Measurements from ENCODE around the gene CPNE5.

CPNE5 gene

DNA sequence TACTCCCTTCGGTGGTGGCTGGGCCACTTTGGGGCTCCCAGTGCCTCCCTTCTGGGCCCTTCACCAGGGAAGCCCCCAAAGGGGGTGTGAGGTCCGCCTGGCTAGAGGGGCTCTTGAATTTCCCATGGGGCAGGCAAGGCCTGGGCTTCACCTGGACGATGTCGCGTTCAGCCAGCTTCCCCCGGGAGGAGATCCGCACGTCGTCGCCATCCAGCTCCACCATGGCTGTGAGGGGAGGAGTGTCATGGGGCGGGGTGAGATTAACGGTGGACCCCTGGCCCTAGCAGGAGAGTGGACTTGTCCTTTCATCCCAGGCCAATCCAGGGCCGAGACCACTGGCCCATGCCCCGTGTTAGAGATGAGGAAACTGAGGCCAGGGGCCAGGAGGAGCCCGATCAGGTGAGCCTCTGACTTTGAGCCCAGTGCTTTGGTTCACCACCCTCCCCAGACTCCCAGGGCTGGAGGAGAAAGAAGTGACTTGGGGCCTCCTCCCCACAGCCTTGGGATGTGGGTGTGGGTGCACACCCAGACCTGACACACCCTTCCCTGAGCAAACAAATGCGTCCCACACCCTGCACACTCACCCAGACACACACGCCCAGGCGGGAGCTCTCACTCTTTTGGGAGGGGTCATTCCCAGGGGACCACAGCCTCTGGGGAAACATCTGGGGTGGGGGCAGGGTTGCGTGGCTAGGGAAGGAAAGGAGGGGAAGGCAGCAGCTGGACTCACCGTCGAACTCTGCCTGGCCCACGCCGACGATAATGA is 95.5 kb downstream of the CPNE5 start:
- DNase-seq (ENCODE audit: low spot score): no peak

DNA sequence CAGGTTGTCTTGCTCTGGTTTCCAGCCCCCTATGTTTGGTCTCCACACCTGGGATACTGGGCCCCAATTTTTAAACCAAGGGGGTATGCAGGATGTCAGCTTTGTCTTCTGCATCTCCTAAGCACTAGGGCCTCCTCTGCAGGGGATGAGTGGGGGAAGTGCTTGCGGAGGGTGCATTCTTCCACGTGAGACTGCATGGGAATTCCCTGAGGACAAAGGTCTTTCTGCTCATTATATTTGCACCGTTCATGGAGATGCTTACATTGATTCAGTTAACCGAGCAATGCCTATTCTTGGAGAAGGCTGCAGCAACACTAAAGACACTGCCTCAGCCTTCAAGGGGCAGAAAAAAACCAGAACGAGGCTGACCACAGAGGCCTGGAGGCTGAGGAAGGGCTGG is 96.2 kb downstream of the CPNE5 start:
- DNase-seq (ENCODE audit: low spot score): no peak

DNA sequence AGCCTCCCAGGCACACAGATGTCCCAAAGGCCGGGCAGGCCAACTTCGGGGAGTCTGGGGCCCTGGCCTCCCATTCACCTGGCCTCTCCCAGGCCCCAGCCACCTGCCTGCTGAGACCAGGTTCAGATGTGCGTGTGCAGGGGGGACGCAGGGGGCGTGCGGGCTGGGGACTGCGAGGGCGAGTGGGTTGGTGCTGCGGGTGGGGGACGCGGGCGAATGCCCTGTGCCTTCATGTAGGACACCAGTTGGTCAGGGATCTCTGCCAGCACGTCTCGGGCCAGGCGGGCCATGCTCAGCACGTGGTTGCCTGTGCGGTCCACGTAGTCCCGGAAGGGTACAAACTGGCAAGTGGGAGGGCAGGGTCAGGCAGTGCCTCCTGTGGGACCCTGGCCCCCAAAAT is 97.1 kb downstream of the CPNE5 start:
- no peak for DNase-seq (ENCODE audit: low spot score)

DNA sequence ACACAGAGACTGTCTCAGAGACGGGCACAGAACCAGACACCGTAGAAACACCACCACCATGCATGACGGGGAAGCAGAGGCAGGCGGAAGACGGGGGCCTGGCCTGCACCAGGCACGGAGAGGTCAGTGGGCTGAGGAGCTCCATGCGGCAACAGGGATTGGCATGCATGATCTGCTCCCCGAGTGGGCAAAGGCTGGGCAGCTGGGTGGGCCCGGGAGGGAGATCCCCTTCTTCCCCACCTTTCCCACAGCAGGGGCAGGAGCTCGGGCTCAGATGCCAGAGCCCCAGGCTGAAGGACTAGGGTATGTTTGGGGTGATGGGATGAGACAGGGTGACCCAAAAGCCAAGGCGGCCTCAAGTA is 98.4 kb downstream of the CPNE5 start:
- DNase-seq (ENCODE audit: low spot score): no peak

DNA sequence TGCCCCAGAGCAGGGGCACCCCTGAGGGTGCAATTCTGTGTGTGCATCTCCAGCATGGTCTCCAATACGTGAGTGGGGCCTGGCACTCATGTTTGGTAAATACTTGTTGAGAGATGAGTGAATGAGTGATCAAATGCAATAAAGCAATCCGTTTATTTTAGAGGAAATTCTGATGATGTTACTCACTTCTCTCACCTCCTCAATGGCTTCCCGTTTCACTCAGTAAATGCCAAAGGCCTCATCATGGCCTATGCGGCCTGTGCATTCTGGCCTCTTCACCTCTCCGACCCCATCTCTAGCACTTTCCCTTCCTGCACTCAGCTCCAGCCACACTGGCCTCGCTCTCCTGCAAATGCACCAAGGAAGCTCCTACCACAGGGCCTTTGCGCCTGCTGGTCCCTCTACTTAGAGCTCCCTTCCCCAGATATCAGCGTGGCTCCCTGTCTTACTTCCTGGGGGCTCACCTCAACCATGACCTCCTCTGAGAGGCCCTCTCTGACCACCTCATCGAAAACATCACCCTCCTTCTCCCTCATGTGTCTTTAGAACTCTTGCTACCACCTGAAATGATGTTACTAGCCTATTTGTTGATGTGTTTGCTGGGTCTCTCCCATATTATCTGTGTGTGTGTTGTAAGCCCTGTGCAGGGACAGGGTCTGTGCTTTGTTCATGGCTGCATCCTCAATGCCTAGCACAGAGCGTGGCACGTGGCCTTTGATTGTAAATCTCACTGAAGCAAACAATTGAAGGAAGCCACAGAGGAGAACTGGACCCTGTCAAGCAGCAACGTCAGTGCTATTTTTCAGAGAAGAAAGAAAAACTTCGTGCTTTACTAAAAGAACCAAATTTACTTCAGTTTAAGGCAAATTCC is 99.1 kb downstream of the CPNE5 start:
- no peak for DNase-seq (ENCODE audit: low spot score)

DNA sequence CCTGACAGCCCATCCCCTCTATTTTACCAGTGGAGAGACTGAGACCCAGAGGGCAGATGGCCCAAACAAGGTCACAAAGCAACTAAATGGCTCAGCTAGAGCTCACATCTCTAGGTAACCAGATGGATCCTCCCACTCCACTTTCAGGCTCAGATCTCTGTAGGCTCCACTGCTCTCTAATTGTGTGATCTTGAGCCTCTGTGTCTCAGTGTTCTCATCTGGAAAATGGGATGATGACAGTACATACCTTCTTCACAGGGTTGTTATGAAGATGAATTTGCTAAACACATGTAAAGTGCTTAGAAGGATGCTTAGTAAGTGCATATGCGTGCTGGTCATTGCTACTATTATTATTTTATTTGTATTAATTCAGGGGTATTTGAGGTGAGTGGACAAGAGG is 101.1 kb downstream of the CPNE5 start:
- DNase-seq (ENCODE audit: low spot score): no peak

DNA sequence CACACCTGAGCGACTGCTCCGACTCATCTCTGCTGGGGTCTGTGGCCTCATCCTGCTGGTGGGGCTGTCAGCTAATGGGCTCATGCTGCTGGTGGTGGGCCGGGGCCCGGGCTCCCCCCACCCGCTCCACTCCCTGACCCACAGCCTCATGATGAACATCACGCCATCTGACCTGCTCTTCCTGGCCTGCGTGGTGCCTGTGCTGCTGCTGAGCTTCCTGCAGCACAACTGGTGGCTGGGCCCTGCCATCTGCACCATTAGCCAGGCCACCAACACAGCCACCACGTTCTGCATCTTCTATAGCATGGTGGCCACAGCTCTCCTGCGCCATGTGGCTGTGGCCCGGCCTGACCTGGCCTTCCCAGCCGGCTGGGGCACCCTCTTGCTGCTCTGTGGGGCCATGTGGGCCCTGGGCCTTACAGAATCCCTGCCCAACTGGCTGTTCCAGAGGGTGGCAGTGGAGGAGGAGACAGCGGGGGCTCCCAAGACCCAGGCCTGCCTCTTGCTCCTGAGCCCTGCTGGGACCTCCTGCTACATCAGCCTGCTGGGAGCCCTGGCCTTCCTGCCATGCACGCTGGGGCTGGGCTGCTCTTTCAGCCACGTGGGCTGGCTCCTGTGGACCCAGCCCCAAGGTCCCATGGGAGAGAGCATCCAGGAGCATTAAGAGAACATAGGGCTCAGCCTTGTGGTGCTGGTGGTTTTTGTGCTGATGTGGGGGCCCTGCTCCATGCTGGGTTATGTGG is 102.0 kb downstream of the CPNE5 start:
- no peak for DNase-seq (ENCODE audit: low spot score)

DNA sequence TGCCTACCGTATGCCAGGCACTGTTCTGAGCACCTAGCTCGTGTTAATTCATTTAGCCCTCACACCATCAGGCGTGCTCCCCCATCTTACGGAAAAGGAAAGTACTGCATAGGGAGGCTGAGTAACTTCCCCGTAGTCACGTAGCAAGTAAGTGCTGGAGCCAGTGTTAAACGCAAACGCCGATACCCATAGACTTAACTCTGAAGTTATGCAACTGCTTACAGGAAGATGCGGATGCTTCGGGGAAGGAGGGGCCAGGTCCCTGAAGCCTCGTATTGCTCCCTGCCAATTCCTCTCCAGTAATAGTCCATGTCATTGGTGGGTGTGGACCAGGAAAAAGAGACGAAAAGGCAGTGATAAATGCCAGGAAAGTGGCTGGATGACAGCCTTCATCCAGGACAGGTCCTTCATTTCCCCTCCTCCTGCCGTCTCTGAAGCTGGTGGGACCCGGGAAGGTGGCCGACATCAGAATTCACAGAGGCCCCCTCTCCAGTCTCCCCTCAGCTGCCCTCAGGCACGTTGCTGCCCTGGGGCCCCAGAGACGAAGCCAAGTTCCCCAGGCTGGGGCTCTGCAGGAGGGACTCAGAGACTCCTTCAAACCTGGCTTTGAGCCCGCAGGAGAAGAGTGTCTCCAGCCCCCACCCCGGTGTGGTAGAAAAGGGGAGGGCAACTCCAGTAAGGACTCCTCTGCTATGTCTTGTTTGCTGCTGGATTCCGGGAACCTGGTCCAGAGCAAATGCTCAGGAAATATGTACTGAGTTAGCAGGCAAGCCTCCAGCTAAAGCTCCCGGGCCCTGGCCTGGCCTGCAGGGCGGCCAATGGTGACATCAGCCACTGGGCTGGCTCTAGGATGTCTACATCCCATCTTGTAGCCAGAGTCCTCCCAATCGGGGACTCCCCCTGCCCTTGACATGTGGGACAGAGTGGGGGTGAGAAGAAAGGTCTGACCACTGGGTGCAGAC is 103.9 kb downstream of the CPNE5 start:
- peak; percentile 89 for DNase-seq (ENCODE audit: low spot score)

DNA sequence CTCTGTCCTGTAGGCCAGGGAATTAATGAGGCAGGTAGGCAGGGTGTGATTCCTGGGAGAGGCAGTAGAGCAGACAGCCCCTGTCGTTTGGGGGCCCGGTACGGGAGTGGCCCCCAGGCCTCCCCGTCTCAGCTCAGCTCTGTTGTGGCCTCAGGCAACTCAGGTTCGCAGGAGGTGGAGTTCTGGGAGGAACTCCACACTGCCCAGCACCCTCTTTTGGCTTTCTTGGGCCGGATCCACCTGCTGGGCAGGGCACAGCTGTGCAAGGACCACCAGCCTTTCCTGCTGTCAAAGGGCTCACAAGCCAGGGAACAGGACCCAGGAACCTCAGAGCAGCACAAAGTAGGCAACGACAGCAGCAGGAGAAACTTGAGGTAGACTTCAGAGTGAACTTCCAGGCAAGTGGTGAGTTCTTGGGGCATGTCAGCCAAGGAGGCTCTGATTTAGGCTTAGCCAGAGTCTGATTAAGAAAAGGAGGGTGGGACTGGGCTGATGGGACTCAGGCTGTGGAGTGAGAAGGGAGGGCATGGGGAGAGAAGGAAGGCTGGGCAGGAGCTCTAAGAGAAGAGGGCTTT is 104.7 kb downstream of the CPNE5 start:
- no peak for DNase-seq (ENCODE audit: low spot score)

DNA sequence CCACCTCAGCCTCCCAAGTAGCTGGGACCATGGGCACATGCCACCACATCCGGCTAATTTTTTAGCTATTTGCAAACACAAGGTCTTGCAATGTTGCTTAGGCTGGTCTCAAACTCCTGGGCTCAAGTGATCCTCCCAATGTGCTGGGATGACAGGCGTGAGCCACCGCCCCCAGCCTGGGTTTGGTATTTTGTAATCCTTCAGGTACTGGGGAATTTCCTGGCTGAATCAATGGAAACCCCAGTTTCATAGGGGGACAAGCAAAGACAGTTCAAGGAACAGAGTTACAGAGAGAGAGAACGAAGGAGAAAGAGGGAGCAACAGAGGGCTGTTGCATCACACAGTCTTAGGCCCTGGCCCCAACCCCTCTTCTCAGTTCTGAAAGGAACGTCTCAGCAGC is 105.9 kb downstream of the CPNE5 start:
- no peak for DNase-seq (ENCODE audit: low spot score)

DNA sequence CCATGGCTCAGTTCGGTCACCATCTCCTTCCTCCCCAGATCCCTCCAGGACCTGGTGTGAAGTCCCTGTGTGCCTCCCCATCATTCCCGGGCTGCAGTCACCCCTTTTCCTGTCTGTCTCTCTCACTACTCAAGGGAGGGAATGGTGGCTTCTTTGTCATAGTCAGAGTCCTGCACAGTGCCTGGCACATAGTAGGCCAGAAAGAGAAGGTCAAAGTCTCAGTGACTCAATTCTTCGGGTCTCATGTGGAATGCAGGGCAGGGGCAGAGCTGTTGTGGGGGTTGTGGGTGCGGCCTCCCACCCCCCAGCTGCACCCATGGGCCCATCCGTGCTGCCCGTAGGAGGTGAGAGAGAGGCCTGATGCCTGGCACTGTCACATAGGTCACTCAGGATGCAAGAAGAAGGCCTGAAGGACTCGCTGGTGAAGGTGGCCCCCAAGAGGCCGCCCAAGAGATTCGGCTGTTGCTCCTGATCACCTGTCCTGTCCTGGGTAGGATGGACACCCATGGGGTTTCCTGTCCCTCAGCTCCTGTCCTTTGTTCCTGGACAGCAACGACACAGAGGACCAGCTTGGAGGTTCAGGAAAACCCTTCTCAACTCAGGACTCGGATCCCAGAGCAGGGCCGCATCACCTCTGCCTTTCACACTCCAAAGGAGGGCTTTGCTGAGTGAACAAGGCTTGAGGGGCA is 107.5 kb downstream of the CPNE5 start:
- no peak for DNase-seq (ENCODE audit: low spot score)

DNA sequence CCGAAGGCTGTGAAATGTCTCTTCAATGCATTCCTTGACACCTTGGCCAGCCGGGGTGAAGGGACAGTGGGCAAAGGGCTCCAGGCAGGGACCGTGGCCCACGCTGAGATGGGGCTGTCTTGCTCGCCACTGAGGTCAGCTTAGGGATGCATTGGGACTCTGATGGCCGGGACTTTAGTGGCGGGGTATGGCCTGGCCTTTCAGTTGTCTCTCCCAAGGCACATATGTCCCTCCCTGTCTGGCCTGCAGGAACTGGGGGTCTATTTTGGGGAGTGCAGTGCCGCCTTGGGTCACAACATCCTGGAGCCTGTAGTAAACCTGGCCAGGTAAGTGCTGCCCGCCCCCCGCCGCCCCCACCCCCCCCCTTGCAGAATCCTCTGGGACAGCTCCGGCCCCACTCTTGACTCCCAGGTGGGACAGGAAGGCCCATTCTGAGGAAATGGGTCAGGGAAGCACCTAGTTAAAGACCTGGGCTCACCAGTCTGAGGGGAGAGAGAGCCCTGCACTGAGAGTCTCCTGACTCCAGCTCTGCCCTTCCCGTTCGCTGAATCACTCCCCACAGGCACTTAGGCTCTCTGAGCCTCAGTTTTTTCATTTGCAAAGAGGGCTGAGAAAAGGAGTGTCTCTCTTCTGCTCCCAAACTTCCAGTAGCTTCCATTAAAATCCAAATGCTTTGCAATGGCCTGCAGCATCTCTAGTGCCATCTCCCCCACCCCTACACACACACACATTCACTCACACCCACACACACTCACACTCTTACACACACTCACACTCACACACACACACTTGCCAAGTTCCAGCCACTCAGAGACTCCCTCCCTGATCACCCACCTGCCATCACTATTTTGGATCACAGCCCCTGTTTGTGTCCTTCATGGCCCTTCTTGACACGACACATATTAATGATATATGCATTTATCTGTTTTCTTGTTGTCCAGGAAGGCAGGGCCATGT is 108.5 kb downstream of the CPNE5 start:
- DNase-seq (ENCODE audit: low spot score): no peak

DNA sequence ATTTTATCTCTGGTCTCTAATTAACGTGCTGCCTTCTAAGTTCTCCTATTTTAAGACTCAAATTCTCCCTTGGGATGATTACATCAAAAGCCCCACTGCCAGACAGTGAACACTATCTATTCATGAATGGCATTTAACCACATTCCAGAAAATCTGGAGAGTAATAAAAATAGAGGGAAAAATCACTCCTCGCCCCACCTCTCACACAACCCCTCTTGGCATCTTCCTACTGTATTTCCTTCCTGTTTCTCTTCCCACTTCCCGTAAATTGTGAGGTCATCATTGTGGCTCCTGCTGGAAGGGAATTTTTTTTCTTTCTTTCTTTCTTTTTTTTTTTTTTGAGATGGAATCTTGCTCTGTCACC is 110.1 kb downstream of the CPNE5 start:
- DNase-seq (ENCODE audit: low spot score): peak; percentile 48

DNA sequence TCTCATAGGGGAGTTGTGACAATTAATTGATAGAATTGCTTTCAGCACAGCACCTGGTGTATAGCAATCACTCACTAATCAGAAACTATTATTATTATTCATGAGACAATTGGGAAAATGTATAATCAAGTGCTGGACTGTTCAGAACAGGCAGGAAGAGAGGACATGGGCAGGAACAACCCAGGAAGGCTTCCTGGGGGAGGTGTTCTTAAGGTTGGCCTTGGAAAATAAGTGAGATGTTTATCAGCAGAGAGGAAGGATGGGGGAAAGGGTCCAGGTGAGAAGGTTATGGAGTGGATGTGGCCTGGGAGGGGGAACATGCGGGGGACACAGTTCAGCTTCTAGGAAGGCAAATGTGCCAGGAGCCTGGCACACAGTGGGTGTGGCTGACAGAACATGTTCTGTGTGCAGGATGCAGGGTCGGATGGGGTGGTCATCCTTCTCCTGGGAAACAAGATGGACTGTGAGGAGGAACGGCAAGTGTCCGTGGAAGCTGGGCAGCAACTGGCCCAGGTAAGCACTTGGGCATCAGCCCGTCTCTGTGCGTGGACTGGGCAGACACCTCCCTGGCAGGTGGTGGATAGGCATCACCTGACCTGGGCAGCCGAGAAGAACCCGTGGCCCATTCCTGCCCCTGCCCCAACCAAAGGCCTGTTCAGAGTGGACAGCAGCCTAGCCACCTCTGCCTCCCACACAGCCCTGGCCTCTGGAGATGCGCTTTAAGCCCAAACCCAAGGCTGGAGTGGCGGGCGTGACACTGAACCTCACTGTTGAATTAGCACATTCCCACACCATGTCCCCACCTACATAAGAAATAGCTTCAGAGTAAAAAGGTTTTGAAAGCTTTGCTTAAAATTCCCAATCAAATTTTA is 110.7 kb downstream of the CPNE5 start:
- no peak for DNase-seq (ENCODE audit: low spot score)

DNA sequence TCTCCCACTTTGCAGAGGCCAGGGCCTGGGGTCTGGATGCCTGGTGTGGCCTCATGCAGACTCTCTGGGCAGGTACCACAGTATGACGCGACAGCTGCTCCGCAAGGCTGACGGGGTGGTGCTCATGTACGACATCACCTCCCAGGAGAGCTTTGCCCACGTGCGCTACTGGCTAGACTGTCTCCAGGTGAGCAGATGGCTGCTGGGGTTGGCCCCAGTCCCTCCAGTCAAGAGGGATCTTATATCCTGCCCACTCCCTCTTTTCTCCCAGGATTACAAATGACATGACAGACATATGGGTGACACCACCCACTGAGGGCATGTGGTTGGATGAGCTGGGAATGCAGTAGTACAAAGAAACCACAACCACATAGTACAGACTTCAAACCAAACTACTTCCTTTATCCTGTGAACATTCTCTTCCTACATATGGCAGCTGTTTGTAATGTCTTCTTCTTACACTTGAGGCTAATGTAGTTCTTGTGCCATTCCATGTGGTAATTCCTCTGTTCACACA is 111.7 kb downstream of the CPNE5 start:
- DNase-seq (ENCODE audit: low spot score): peak; percentile 26

DNA sequence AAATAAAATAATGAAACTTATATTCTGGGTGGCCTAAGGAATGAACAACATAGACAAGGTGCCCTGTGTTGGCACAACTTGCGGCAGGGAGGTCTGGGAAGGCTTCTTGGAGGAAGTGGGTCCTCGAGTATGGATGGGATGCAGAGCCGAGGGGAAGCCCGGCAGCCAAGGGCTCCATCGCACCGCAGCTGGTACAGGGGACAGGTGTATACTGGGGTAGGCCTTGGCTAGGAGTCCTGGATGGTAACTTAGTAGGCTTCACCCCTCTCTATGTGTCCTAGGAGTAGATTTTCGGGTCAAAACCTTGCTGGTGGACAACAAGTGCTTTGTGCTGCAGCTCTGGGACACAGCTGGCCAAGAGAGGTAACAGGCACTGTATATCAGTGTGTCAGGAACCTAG is 113.7 kb downstream of the CPNE5 start:
- DNase-seq (ENCODE audit: low spot score): no peak

DNA sequence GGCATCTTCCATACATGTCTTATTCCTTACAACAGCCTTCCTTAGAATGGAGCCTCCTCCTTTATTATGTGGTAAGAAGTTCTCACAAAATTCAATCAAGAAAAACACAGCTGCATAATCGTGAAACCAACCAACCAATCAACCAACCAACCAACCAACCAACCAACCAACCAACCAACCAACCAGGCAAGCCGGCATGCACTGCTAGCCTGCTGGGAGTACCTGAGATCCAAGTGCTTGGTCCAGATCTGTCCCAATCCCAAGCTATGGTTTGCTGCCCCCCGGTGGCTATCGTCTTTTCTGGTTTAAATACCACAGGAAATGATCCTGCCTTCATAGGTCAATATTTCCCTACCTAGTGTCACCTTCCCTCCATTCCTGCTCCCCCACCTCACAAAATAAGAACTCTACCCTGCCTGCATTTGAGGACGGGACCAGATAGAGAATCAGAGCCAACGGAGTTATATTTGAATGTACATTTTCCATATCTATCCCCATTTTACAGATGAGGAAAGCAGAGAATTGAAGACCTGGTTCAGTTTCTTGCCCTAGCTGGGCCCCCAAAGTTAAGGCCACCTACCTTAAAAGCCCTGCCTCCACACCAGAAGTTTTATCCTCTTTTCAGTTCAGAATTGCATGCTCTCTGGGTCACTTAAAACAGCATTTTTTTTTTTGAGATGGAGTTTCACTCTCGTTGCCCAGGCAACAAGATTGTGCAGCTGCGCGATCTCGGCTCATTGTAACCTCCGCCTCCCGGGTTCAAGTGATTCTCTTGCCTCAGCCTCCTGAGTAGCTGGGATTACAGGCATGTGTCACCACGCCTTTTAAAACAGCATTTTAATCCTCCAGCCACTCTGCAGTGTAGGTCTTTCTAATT is 114.5 kb downstream of the CPNE5 start:
- peak; percentile 86 for DNase-seq (ENCODE audit: low spot score)

Data from AG08395 (cell line).